Astrocyte (in vitro differentiated cells and primary cell): Measurements from ENCODE around the gene SGCA. TPM values are rescaled to one million over a fixed set of nuclear protein-coding genes. Genes with fewer than 3 reads are reported as not detected.
A peak's percentile ranks its signal among the peaks of the same experiment; 100 is the strongest.

Experiments
- DNase-seq: peaks from one replicate; pipeline ENCODE4 v3.0.0-alpha.2; 2010; ENCODE audit warnings: low read depth
- FAIRE-seq: peaks from 2 replicates; lab custom pipeline; 2011; peaks lifted over from hg19 to GRCh38; lab: Jason Lieb, UNC
- H2AFZ ChIP-seq: 2 replicates; pipeline ENCODE4 v1.6.0; 2012; ENCODE audit warnings: low read depth, low read length, inconsistent platforms
- H3K27ac ChIP-seq: 2 replicates; pipeline ENCODE4 v1.5.1; 2011; ENCODE audit warnings: low read depth, low read length, inconsistent platforms
- H3K27me3 ChIP-seq: 2 replicates; pipeline ENCODE4 v1.6.0; 2011; ENCODE audit warnings: low read length, inconsistent platforms; ENCODE audit not compliant: insufficient read depth
- H3K36me3 ChIP-seq: 2 replicates; pipeline ENCODE4 v1.5.1; 2011; ENCODE audit warnings: low read length, inconsistent platforms; ENCODE audit not compliant: insufficient read depth
- H3K4me1 ChIP-seq: 2 replicates; pipeline ENCODE4 v1.5.1; 2011; ENCODE audit warnings: low read length, inconsistent platforms; ENCODE audit not compliant: insufficient read depth
- H3K4me2 ChIP-seq: 2 replicates; pipeline ENCODE4 v1.6.0; 2012; ENCODE audit warnings: low read length, inconsistent platforms
- H3K4me3 ChIP-seq: 2 replicates; pipeline ENCODE4 v1.5.1; 2011; ENCODE audit warnings: low read depth, mild to moderate bottlenecking, low read length, inconsistent platforms; ENCODE audit not compliant: insufficient read depth
- H3K79me2 ChIP-seq: 2 replicates; pipeline ENCODE4 v1.6.0; 2012; ENCODE audit warnings: mild to moderate bottlenecking, low read length, inconsistent platforms; ENCODE audit not compliant: insufficient read depth
- H3K9ac ChIP-seq: 2 replicates; pipeline ENCODE4 v1.6.0; 2012; ENCODE audit warnings: mild to moderate bottlenecking, low read length, inconsistent platforms
- H3K9me3 ChIP-seq: 2 replicates; pipeline ENCODE4 v1.5.1; 2012; ENCODE audit warnings: low read depth, mild to moderate bottlenecking, low read length, inconsistent platforms; ENCODE audit not compliant: insufficient read depth
- H4K20me1 ChIP-seq: 2 replicates; pipeline ENCODE4 v1.6.0; 2012; ENCODE audit warnings: low read length, inconsistent platforms; ENCODE audit not compliant: insufficient read depth
- H3K27ac Mint-ChIP-seq: one replicate; pipeline ENCODE4 v1.8.0; 2021; ENCODE audit warnings: mild to moderate bottlenecking, mixed read lengths; ENCODE audit not compliant: unreplicated experiment
- H3K27me3 Mint-ChIP-seq: one replicate; pipeline ENCODE4 v1.8.0; 2021; ENCODE audit warnings: low read depth, mixed read lengths; ENCODE audit not compliant: unreplicated experiment
- H3K36me3 Mint-ChIP-seq: one replicate; pipeline ENCODE4 v1.8.0; 2021; ENCODE audit warnings: low read depth, mixed read lengths; ENCODE audit not compliant: unreplicated experiment
- H3K4me1 Mint-ChIP-seq: one replicate; pipeline ENCODE4 v1.8.0; 2021; ENCODE audit warnings: low read depth, mixed read lengths; ENCODE audit not compliant: unreplicated experiment
- H3K4me3 Mint-ChIP-seq: one replicate; pipeline ENCODE4 v1.8.0; 2021; ENCODE audit warnings: mild to moderate bottlenecking, moderate library complexity, mixed read lengths; ENCODE audit not compliant: unreplicated experiment
- H3K9me3 Mint-ChIP-seq: one replicate; pipeline ENCODE4 v1.8.0; 2021; ENCODE audit warnings: mild to moderate bottlenecking, mixed read lengths; ENCODE audit not compliant: unreplicated experiment
- CTCF ChIP-seq: IDR thresholded peaks from 2 replicates; pipeline ENCODE4 v1.5.1; 2011; ENCODE audit warnings: low read depth, mild to moderate bottlenecking, inconsistent platforms, low read length, moderate library complexity; ENCODE audit not compliant: insufficient read depth
- EZH2 ChIP-seq: IDR thresholded peaks from 2 replicates; pipeline ENCODE4 v1.6.1; 2012; ENCODE audit warnings: mild to moderate bottlenecking, low read length, inconsistent platforms; ENCODE audit not compliant: insufficient read depth
- total RNA-seq: library from RNA; stranded (reverse); gene quantifications from 2 replicates; pipeline ENCODE4 v1.2.1, GENCODE V29; 2021

Gene SGCA
- total RNA-seq, 1 donor from 2014 or later = 0.32 TPM

GRCh38 chr17:50194934-50195865 is 29.4 kb downstream of the SGCA start:
- H3K36me3 Mint-ChIP-seq = peaks cover 51% of the 10 kb centered on the region
- peak overlapping the region; percentile 89 for H3K4me2 ChIP-seq
- H3K4me1 ChIP-seq = peaks cover 72% of the 10 kb centered on the region
- H3K4me3 Mint-ChIP-seq = peak overlapping the region; percentile 93
- no peak overlapping the region for H2AFZ ChIP-seq
- FAIRE-seq = no peak
- no peaks in the 10 kb centered on the region for H3K27me3 ChIP-seq
- peak overlapping the region; percentile 98 for H3K27ac ChIP-seq
- peaks cover 2% of the 10 kb centered on the region for H3K9me3 Mint-ChIP-seq
- peak overlapping the region; percentile 100 for H3K9ac ChIP-seq
- peaks cover 99% of the 10 kb centered on the region for H4K20me1 ChIP-seq
- H3K27me3 Mint-ChIP-seq = no peaks in the 10 kb centered on the region
- peak overlapping the region; percentile 98 for H3K27ac Mint-ChIP-seq
- H3K4me3 ChIP-seq = peak overlapping the region; percentile 17
- no peaks in the 10 kb centered on the region for H3K9me3 ChIP-seq
- TF ChIP-seq EZH2 (no peak), CTCF (peak; percentile 24)
- H3K79me2 ChIP-seq = peaks cover 93% of the 10 kb centered on the region
- peak; percentile 56 for DNase-seq
- peaks cover 55% of the 10 kb centered on the region for H3K4me1 Mint-ChIP-seq
- peaks cover 79% of the 10 kb centered on the region for H3K36me3 ChIP-seq

GRCh38 chr17:50196036-50196435 is 30.2 kb downstream of the SGCA start:
- Histone ChIP-seq H3K4me3 (peak overlapping the region; percentile 17), H3K4me1 (peaks cover 65% of the 10 kb centered on the region), H3K36me3 (peaks cover 73% of the 10 kb centered on the region), H3K79me2 (peaks cover 96% of the 10 kb centered on the region), H3K27me3 (no peaks in the 10 kb centered on the region), H3K4me2 (peak overlapping the region; percentile 89), H3K9ac (peak overlapping the region; percentile 100), H2AFZ (no peak overlapping the region), H3K9me3 (no peaks in the 10 kb centered on the region), H3K27ac (peak overlapping the region; percentile 98), H4K20me1 (peaks cover 97% of the 10 kb centered on the region)
- Mint-ChIP-seq H3K36me3 (peaks cover 56% of the 10 kb centered on the region), H3K9me3 (peaks cover 2% of the 10 kb centered on the region), H3K27me3 (no peaks in the 10 kb centered on the region), H3K4me3 (peak overlapping the region; percentile 93), H3K4me1 (peaks cover 51% of the 10 kb centered on the region), H3K27ac (peak overlapping the region; percentile 98)
- FAIRE-seq = no peak
- TF ChIP-seq EZH2 = no peak
- no peak for TF ChIP-seq CTCF
- no peak for DNase-seq
